ENCODE results near the gene SEC24A. TPM values are rescaled to one million over a fixed set of nuclear protein-coding genes. Genes with fewer than 3 reads are reported as not detected.

Gene SEC24A
- polyA plus RNA-seq, 1 donor: 52.3 TPM

GRCh38 chr5:134772461-134773125 is 124.0 kb downstream of the SEC24A start:
- Histone ChIP-seq H3K36me3 (ENCODE audit: control insufficient read depth, insufficient read depth, low read length) (peaks cover 64% of the 10 kb centered on the region), H3K27me3 (ENCODE audit: control insufficient read depth, insufficient read depth, low read length) (no peaks in the 10 kb centered on the region), H3K9me3 (ENCODE audit: control insufficient read depth, low read depth, low read length) (no peaks in the 10 kb centered on the region), H3K4me1 (ENCODE audit: control insufficient read depth, insufficient read depth, low read length) (no peaks in the 10 kb centered on the region), H3K27ac (ENCODE audit: low read length) (no peak overlapping the region), H3K4me3 (ENCODE audit: low read length) (no peak overlapping the region)
- DNase-seq: no peak
- WGBS (ENCODE audit: insufficient coverage, low lambda C conversion rate): no CpG with 5 or more reads among the region's 10 CpGs

- no peaks in the 10 kb centered on the region for H3K4me1 ChIP-seq (ENCODE audit: control insufficient read depth, insufficient read depth, low read length)
- peaks cover 77% of the 10 kb centered on the region for H3K36me3 ChIP-seq (ENCODE audit: control insufficient read depth, insufficient read depth, low read length)
Measured at GRCh38 chr5:134777366-134777765, 128.8 kb downstream of the SEC24A start.

More at GRCh38 chr5:134777366-134777765, 128.8 kb downstream of the SEC24A start:
- Histone ChIP-seq H3K9me3 (ENCODE audit: control insufficient read depth, low read depth, low read length) (no peaks in the 10 kb centered on the region), H3K27me3 (ENCODE audit: control insufficient read depth, insufficient read depth, low read length) (no peaks in the 10 kb centered on the region), H3K4me3 (ENCODE audit: low read length) (no peak overlapping the region), H3K27ac (ENCODE audit: low read length) (no peak overlapping the region)
- WGBS (ENCODE audit: insufficient coverage, low lambda C conversion rate): 100% methylated on average over 2 of the region's 2 CpGs
- no peak for DNase-seq

Other genes starting within 250 kb of the SEC24A start
- gene CDKN2AIPNL, start 236.9 kb upstream of the SEC24A start, polyA plus RNA-seq: 28.0 TPM
- 29.9 TPM for gene JADE2, start 123.1 kb upstream of the SEC24A start, polyA plus RNA-seq
- 81.4 TPM for gene SAR1B, start 16.0 kb upstream of the SEC24A start, polyA plus RNA-seq
- 48.2 TPM for gene CAMLG, start 89.8 kb downstream of the SEC24A start, polyA plus RNA-seq
- gene DDX46, start 110.0 kb downstream of the SEC24A start, polyA plus RNA-seq: 57.8 TPM
- 61.7 TPM for gene C5orf24, start 197.2 kb downstream of the SEC24A start, polyA plus RNA-seq
- gene TXNDC15, start 225.6 kb downstream of the SEC24A start, polyA plus RNA-seq: 39.0 TPM